MM.1S (cell line): ENCODE measurements around the gene PRLH.

Source experiments
- DNase-seq: peaks from one replicate; pipeline ENCODE4 v3.0.0-alpha.2; 2015
- H2AFZ ChIP-seq: fragments of 300-600 bp; sonication (generic); 2 replicates; pipeline ENCODE4 v1.6.0; 2016; ENCODE audit warnings: antibody characterized with exemption, low read length
- H3F3A ChIP-seq: fragments of 300-600 bp; sonication (generic); 2 replicates; pipeline ENCODE4 v1.6.1; 2016; ENCODE audit warnings: mild to moderate bottlenecking, antibody characterized with exemption, low read length, moderate library complexity, mixed read lengths; ENCODE audit not compliant: insufficient read depth
- H3K27ac ChIP-seq: fragments of 300-600 bp; sonication (generic); 2 replicates; pipeline ENCODE4 v1.5.1; 2016; ENCODE audit warnings: mild to moderate bottlenecking, low read length
- H3K27me3 ChIP-seq: fragments of 300-600 bp; sonication (generic); replicated peaks from 2 replicates; pipeline ENCODE4 v1.6.0; 2016; ENCODE audit warnings: low read length; ENCODE audit not compliant: insufficient read depth
- H3K36me3 ChIP-seq: fragments of 300-600 bp; sonication (generic); replicated peaks from 2 replicates; pipeline ENCODE4 v1.6.1; 2016; ENCODE audit warnings: mild to moderate bottlenecking, low read length, mixed read lengths; ENCODE audit not compliant: insufficient read depth
- H3K4me1 ChIP-seq: fragments of 300-600 bp; sonication (generic); 2 replicates; pipeline ENCODE4 v1.6.1; 2016; ENCODE audit warnings: low read length, mixed read lengths
- H3K4me2 ChIP-seq: fragments of 300-600 bp; sonication (generic); 2 replicates; pipeline ENCODE4 v1.6.0; 2016; ENCODE audit warnings: low read depth, low read length
- H3K4me3 ChIP-seq: fragments of 300-600 bp; sonication (generic); 2 replicates; pipeline ENCODE4 v1.5.1; 2016; ENCODE audit warnings: low read length, mixed read lengths
- H3K79me2 ChIP-seq: fragments of 300-600 bp; sonication (generic); 2 replicates; pipeline ENCODE4 v1.6.1; 2016; ENCODE audit warnings: mixed run types, low read length, mixed read lengths
- H3K9ac ChIP-seq: fragments of 300-600 bp; sonication (generic); 2 replicates; pipeline ENCODE4 v1.6.1; 2016; ENCODE audit warnings: low read length, mixed read lengths
- H3K9me2 ChIP-seq: fragments of 300-600 bp; sonication (generic); replicated peaks from 2 replicates; pipeline ENCODE4 v1.6.1; 2016; ENCODE audit warnings: mild to moderate bottlenecking, low read length, mixed read lengths; ENCODE audit not compliant: insufficient read depth
- H3K9me3 ChIP-seq: fragments of 300-600 bp; sonication (generic); replicated peaks from 2 replicates; pipeline ENCODE4 v1.6.1; 2016; ENCODE audit warnings: mild to moderate bottlenecking, low read length, mixed read lengths; ENCODE audit not compliant: insufficient read depth
- H4K20me1 ChIP-seq: fragments of 300-600 bp; sonication (generic); 2 replicates; pipeline ENCODE4 v1.6.1; 2016; ENCODE audit warnings: mild to moderate bottlenecking, low read length, moderate library complexity, mixed read lengths; ENCODE audit not compliant: insufficient read depth
- EZH2 ChIP-seq: fragments of 300-600 bp; sonication (generic); optimal IDR thresholded peaks from 2 replicates; pipeline ENCODE3; 2017; ENCODE audit warnings: low read depth, mild to moderate bottlenecking, antibody characterized with exemption, low read length, mixed read lengths
- EZH2phosphoT487 ChIP-seq: fragments of 300-600 bp; sonication (generic); IDR thresholded peaks from 2 replicates; pipeline ENCODE4 v1.6.1; 2018; ENCODE audit warnings: antibody characterized with exemption, low read length
- TF ChIP-seq, protein P1 (sequence below): fragments of 300-600 bp; sonication (generic); IDR thresholded peaks from 2 replicates; pipeline ENCODE4 v1.5.1; 2016; ENCODE audit warnings: antibody characterized with exemption, low read length, mixed read lengths

The PRLH gene

GRCh38 chr2:237576974-237577373, 10.6 kb downstream of the PRLH start:
- H3K4me3 ChIP-seq, result no peak overlapping the region
- H3K79me2 ChIP-seq, result no peaks in the 10 kb centered on the region
- DNase-seq, result no peak
- H3K36me3 ChIP-seq, result no peaks in the 10 kb centered on the region
- no peaks in the 10 kb centered on the region for H3K9me3 ChIP-seq
- no peak overlapping the region for H2AFZ ChIP-seq
- TF ChIP-seq, protein P1, sequence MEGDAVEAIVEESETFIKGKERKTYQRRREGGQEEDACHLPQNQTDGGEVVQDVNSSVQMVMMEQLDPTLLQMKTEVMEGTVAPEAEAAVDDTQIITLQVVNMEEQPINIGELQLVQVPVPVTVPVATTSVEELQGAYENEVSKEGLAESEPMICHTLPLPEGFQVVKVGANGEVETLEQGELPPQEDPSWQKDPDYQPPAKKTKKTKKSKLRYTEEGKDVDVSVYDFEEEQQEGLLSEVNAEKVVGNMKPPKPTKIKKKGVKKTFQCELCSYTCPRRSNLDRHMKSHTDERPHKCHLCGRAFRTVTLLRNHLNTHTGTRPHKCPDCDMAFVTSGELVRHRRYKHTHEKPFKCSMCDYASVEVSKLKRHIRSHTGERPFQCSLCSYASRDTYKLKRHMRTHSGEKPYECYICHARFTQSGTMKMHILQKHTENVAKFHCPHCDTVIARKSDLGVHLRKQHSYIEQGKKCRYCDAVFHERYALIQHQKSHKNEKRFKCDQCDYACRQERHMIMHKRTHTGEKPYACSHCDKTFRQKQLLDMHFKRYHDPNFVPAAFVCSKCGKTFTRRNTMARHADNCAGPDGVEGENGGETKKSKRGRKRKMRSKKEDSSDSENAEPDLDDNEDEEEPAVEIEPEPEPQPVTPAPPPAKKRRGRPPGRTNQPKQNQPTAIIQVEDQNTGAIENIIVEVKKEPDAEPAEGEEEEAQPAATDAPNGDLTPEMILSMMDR, result no peak
- TF ChIP-seq EZH2 (no peak), EZH2phosphoT487 (no peak)
- peaks cover 4% of the 10 kb centered on the region; the same call in 1 of the 2 replicates for H3K4me1 ChIP-seq
- H3K9ac ChIP-seq, result no peak overlapping the region
- H3F3A ChIP-seq, result no peaks in the 10 kb centered on the region
- no peaks in the 10 kb centered on the region for H3K9me2 ChIP-seq
- no peaks in the 10 kb centered on the region for H4K20me1 ChIP-seq
- no peak overlapping the region for H3K4me2 ChIP-seq
- H3K27me3 ChIP-seq, result no peaks in the 10 kb centered on the region
- no peak overlapping the region for H3K27ac ChIP-seq

- no peaks in the 10 kb centered on the region for H3K79me2 ChIP-seq
- H3K27ac ChIP-seq, result no peak overlapping the region
These were observed 11.1 kb downstream of the PRLH start for GRCh38 chr2:237577458-237577857.

DNA sequence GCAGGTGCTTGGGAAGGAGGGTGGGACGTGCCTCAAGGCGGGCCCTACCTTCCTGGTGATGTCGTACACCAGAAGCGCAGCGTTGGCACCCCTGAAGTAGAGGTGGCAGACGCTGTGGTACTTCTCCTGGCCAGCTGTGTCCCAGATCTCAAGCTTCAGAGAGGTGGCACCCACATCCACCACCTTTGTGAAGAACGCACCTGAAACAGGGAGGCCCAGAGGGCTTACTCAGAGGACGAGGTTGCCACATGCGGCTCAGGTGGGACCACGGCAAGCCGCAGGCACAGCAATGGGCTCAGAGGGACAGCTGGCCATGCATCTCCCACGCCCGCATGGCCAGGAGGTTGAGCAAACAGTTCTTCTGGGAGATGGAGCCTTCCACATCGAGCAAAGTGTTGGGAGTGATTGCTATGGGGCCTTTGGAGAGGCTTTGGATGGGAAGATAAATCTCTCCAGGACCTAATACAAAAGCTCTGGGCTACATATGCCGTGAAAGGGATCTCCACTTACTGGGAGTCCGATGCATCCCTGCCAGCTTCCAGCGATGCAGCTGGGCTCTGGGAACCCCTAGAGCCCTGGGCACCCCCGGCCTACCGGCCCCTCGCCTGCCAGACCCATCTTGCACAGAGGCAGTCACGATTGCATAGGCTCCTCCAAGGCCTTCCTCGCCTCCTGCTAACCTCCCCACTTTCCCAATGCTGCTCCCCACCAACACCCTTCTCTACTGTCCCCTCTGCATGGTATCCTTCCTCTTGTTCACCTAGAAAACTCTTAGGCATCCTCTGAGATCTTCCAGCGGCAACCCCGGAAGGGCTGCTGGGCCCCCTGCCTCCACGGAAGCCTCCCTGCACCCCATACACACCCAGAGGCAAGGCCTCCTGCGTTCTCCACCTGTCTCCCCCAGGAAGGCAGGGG, 11.8 kb downstream of the PRLH start:
- Histone ChIP-seq H3K79me2 (no peaks in the 10 kb centered on the region), H3K9me3 (no peaks in the 10 kb centered on the region), H3F3A (no peaks in the 10 kb centered on the region), H3K27me3 (no peaks in the 10 kb centered on the region), H3K4me2 (no peak overlapping the region), H3K27ac (no peak overlapping the region), H3K4me1 (no peaks in the 10 kb centered on the region), H2AFZ (no peak overlapping the region), H3K9me2 (no peaks in the 10 kb centered on the region), H4K20me1 (no peaks in the 10 kb centered on the region), H3K36me3 (no peaks in the 10 kb centered on the region), H3K9ac (no peak overlapping the region), H3K4me3 (no peak overlapping the region)
- DNase-seq, result no peak
- TF ChIP-seq, protein P1, result no peak
- TF ChIP-seq EZH2 (no peak), EZH2phosphoT487 (no peak)

More at GRCh38 chr2:237577458-237577857, 11.1 kb downstream of the PRLH start:
- H4K20me1 ChIP-seq, result no peaks in the 10 kb centered on the region
- no peak overlapping the region for H3K9ac ChIP-seq
- no peak overlapping the region for H3K4me3 ChIP-seq
- DNase-seq, result no peak
- peaks cover under 1% of the 10 kb centered on the region; the same call in 1 of the 2 replicates for H3K4me1 ChIP-seq
- H3F3A ChIP-seq, result no peaks in the 10 kb centered on the region
- TF ChIP-seq, protein P1, result no peak
- no peak for TF ChIP-seq EZH2
- H2AFZ ChIP-seq, result no peak overlapping the region
- H3K9me3 ChIP-seq, result no peaks in the 10 kb centered on the region
- no peaks in the 10 kb centered on the region for H3K36me3 ChIP-seq
- H3K27me3 ChIP-seq, result no peaks in the 10 kb centered on the region
- H3K9me2 ChIP-seq, result no peaks in the 10 kb centered on the region
- no peak overlapping the region for H3K4me2 ChIP-seq
